Fibroblast of mammary gland (primary cell): ENCODE results near the gene TPGS2.
"Not testable (repeated sequence)": the region's sequence is repeated elsewhere in the genome, so short reads cannot be mapped to it uniquely, and the experiment has no call there.

Source experiments
- DNase-seq: peaks from one replicate; pipeline ENCODE4 v3.0.0-alpha.2; 2010; ENCODE audit warnings: low read depth
- H3K4me3 ChIP-seq: 2 replicates; pipeline ENCODE4 v1.5.1; 2011; ENCODE audit warnings: low read depth, mild to moderate bottlenecking, low read length, moderate library complexity; ENCODE audit not compliant: control insufficient read depth
- TF ChIP-seq, protein P1 (sequence below): conservative IDR thresholded peaks from 2 replicates; pipeline ENCODE4 v1.5.1; 2011; ENCODE audit warnings: low read depth, low read length, inconsistent platforms; ENCODE audit not compliant: control insufficient read depth, insufficient read depth

TPGS2 gene

DNA sequence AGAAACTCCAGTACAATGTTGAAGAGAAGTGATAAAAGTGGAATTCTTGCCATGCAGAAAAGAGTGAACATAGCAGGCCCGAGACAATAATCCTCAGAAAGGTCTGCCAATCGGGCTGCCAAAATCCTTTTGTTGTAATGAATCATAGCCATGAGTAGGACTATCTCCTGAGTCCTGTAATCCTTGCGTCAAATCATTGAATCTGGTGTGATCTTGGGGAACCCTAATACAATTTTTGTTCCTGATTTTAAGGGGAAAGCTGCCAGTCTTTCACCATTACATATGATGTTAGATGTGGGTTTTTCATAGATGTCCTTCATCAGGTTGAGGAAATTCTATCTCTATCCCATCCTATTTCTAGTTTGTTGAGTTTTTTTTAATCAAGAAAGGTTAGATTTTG is 2.2 kb downstream of the TPGS2 start:
- no peak overlapping the region for H3K4me3 ChIP-seq
- TF ChIP-seq, protein P1, sequence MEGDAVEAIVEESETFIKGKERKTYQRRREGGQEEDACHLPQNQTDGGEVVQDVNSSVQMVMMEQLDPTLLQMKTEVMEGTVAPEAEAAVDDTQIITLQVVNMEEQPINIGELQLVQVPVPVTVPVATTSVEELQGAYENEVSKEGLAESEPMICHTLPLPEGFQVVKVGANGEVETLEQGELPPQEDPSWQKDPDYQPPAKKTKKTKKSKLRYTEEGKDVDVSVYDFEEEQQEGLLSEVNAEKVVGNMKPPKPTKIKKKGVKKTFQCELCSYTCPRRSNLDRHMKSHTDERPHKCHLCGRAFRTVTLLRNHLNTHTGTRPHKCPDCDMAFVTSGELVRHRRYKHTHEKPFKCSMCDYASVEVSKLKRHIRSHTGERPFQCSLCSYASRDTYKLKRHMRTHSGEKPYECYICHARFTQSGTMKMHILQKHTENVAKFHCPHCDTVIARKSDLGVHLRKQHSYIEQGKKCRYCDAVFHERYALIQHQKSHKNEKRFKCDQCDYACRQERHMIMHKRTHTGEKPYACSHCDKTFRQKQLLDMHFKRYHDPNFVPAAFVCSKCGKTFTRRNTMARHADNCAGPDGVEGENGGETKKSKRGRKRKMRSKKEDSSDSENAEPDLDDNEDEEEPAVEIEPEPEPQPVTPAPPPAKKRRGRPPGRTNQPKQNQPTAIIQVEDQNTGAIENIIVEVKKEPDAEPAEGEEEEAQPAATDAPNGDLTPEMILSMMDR = no peak

DNA sequence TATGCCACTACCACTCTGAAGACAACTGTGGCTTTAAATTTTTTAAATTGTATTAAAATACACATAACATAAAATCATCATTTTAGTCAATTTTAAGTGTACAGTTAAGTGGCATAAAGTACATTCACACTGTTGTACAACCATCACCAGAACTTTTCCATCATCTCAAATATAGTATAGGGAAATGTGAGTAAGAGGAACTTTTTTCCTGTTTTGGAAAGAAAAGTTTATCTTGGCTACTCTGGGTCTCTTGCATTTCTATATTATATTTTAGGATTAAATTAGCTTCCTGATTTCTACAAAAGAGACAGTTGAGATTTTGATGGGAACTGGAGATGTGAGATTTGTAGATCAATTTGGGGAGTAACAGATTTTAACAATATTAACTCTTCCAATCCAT is 3.3 kb downstream of the TPGS2 start:
- TF ChIP-seq, protein P1 = no peak
- no peak for DNase-seq
- no peak overlapping the region for H3K4me3 ChIP-seq

More for the DNA sequence above, 2.2 kb downstream of the TPGS2 start:
- peak; percentile 23 for DNase-seq

GRCh38 chr18:36821681-36822080 is 7.1 kb downstream of the TPGS2 start:
- no peak for DNase-seq
- TF ChIP-seq, protein P1 = no peak
- H3K4me3 ChIP-seq = no peak overlapping the region

DNA sequence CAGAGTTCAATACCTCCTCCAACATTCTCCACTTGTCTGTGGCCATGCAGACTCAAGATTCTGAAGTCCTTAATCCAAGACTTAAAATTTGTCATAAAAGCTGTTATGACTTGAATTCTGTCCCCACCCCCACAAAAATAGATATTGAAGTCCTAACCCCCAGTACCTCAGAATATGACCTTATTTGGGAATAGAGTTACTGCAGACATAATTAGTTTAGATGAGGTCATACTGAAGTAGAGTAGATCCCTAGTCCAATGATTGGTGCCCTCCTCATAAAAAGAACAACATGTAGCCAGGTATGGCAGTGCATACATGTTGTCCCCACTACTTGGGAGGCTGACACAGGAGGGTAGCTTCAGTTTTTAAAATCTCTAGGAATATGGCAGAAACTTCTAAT is 9.2 kb downstream of the TPGS2 start:
- TF ChIP-seq, protein P1 = no peak
- DNase-seq = no peak
- H3K4me3 ChIP-seq = no peak overlapping the region

DNA sequence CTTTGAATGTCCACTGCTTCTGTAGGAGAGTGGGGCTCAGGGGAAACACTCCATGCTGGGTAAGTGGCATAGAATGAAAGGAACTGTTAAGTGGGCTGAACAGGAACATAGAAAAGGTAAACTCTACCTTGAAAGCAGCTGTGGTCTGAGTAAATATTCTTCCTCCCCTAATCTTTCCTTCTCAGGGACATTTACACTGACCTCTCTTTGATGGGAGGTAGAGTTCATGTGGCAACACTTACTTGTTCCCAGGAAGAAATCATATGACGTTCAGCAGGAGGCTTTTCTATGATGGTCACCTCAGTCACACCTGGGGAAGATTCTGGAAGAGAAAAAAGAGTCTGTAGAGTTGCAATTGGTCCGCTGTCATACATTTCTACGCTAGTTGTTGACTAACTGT is 10.2 kb downstream of the TPGS2 start:
- TF ChIP-seq, protein P1 = no peak

DNA sequence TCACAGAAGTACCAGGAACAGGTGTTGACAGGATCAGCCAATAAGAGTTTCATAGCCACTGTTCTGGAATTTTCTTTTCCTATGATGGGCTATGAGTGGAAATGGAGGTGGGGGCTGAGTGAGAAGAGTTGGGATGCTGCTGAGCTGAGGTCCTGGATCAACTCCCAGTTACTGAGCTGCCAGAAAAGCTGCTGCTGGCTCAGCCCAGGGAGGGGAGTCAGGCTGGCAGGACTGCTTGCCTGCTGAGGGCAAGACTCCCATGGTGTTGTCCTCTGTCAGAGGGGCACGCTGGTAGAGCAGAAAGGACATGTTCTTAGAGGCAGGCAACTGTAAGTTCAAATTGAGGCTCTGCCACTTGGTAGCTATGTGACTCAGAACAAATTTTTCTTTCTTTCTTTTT is 11.8 kb downstream of the TPGS2 start:
- DNase-seq = no peak
- TF ChIP-seq, protein P1 = no peak
- H3K4me3 ChIP-seq = no peak overlapping the region

More for the DNA sequence above, 10.2 kb downstream of the TPGS2 start:
- no peak overlapping the region for H3K4me3 ChIP-seq
- DNase-seq = no peak

DNA sequence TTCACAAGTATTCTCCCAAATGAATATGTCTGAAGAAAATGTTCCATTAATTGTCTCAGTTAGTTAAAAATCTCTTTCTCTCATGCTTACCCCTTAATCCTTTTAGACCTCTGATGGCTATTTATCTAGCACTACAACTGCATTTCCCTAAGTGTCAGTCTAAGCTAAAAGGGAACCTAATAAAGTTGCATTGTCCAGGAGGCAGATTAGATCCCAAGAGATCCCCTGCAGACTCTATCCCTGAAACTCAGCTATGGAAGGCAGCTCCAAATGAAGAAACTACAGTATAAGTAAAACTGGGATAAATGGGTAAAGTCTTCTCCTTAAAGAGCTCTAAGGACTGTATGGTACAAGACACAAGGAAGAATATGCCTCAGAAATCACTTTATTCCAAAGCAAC is 12.7 kb downstream of the TPGS2 start:
- H3K4me3 ChIP-seq, DNase-seq: not testable (repeated sequence)

GRCh38 chr18:36814994-36815393 is 13.8 kb downstream of the TPGS2 start:
- TF ChIP-seq, protein P1 = no peak
- no peak overlapping the region for H3K4me3 ChIP-seq
- no peak for DNase-seq
